ENCODE data around the gene MRPS35.

- TF ChIP-seq CTCF (IDR thresholded peaks at IDR 0.05): no peak
- no peak for TF ChIP-seq EZH2phosphoT487 (IDR thresholded peaks at IDR 0.05)
Observed at GRCh38 chr12:27673101-27673718, 37.4 kb upstream of the MRPS35 start.

Measured in neural progenitor cell (in vitro differentiated cells).